Measurements from ENCODE around the gene TBC1D12.
"Not testable (repeated sequence)": the region's sequence is repeated elsewhere in the genome, so short reads cannot be mapped to it uniquely, and the experiment has no call there.

Gene TBC1D12

DNA sequence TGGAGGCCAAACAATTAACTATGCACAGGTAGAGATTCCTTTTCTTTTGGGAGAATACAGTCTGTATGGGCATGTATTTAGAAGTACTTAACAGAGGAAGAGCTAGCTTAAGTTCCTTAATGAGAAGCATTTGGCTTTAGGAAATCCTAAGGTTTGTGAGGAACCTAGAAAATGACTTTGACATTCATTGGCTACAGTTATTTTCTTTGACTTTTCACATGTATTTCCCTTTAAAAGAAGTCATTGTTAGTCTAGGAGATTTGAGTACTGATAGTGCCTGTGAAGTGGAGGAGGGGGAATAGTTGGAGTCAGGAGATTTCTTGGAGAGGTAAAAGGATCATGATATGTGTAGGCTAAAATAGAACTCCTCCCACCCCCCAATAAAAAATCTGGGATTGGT, 146.9 kb downstream of the TBC1D12 start:
- H3K36me3 ChIP-seq (ENCODE audit: low read length): peaks cover 33% of the 10 kb centered on the region
- H3F3A ChIP-seq (ENCODE audit: insufficient read depth): no peaks in the 10 kb centered on the region
- H3K79me2 ChIP-seq (ENCODE audit: insufficient read depth, low read length): peaks cover 83% of the 10 kb centered on the region
- no peak overlapping the region for H3K9ac ChIP-seq (ENCODE audit: low read length)
- H3K4me2 ChIP-seq (ENCODE audit: low read depth, low read length, poor library complexity, severe bottlenecking): no peak overlapping the region
- H2AFZ ChIP-seq (ENCODE audit: low read depth, low read length, severe bottlenecking): no peak overlapping the region
- H3K27ac ChIP-seq (ENCODE audit: low read depth, low read length): no peak overlapping the region
- H3K9me2 ChIP-seq (replicated peaks; ENCODE audit: insufficient read depth, low read length): no peaks in the 10 kb centered on the region
- H3K4me3 ChIP-seq (ENCODE audit: insufficient read depth, low read length, poor library complexity, severe bottlenecking): no peak overlapping the region
- H4K20me1 ChIP-seq (ENCODE audit: low read depth, low read length): peaks cover 28% of the 10 kb centered on the region
- no peaks in the 10 kb centered on the region for H3K27me3 ChIP-seq (ENCODE audit: low read length)
- H3K9me3 ChIP-seq (ENCODE audit: insufficient read depth, low read length): no peaks in the 10 kb centered on the region
- TF ChIP-seq EZH2phosphoT487 (conservative IDR thresholded peaks at IDR 0.05; ENCODE audit: low read length): no peak
- TF ChIP-seq, protein P1, sequence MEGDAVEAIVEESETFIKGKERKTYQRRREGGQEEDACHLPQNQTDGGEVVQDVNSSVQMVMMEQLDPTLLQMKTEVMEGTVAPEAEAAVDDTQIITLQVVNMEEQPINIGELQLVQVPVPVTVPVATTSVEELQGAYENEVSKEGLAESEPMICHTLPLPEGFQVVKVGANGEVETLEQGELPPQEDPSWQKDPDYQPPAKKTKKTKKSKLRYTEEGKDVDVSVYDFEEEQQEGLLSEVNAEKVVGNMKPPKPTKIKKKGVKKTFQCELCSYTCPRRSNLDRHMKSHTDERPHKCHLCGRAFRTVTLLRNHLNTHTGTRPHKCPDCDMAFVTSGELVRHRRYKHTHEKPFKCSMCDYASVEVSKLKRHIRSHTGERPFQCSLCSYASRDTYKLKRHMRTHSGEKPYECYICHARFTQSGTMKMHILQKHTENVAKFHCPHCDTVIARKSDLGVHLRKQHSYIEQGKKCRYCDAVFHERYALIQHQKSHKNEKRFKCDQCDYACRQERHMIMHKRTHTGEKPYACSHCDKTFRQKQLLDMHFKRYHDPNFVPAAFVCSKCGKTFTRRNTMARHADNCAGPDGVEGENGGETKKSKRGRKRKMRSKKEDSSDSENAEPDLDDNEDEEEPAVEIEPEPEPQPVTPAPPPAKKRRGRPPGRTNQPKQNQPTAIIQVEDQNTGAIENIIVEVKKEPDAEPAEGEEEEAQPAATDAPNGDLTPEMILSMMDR (IDR thresholded peaks at IDR 0.05; ENCODE audit: insufficient read depth, low read length, poor library complexity, severe bottlenecking): no peak

GRCh38 chr10:94567714-94568307, 165.5 kb downstream of the TBC1D12 start:
- H3K27ac ChIP-seq (ENCODE audit: low read depth, low read length); H3K9ac ChIP-seq (ENCODE audit: low read length); H3K9me2 ChIP-seq (replicated peaks; ENCODE audit: insufficient read depth, low read length); H3K79me2 ChIP-seq (ENCODE audit: insufficient read depth, low read length); H3K9me3 ChIP-seq (ENCODE audit: insufficient read depth, low read length); H2AFZ ChIP-seq (ENCODE audit: low read depth, low read length, severe bottlenecking); H3F3A ChIP-seq (ENCODE audit: insufficient read depth); H3K27me3 ChIP-seq (ENCODE audit: low read length); H4K20me1 ChIP-seq (ENCODE audit: low read depth, low read length); H3K4me2 ChIP-seq (ENCODE audit: low read depth, low read length, poor library complexity, severe bottlenecking); H3K4me3 ChIP-seq (ENCODE audit: insufficient read depth, low read length, poor library complexity, severe bottlenecking): not testable (repeated sequence)
- peaks cover 42% of the 10 kb centered on the region; the same call in 1 of the 2 replicates for H3K36me3 ChIP-seq (ENCODE audit: low read length)

DNA sequence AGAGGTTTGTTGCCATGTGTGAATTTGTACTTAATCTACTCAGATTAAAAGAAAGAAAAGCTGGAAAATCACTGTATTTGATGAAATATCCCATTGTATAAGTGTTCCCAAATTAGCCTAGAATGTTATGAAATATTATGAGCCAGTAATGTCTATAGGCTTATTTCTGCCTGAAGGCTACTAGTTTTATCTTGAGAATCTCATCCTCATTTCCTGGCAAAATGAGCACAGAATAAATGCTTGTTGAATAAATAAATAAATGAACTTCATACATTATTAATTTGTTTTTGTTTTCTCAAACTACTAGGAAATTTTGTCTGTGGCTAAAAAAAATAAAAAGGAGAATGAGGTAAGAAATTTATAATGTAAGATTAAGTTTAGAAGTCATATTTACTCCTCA, 168.7 kb downstream of the TBC1D12 start:
- Histone ChIP-seq H4K20me1 (ENCODE audit: low read depth, low read length) (peaks cover 7% of the 10 kb centered on the region; the same call in 1 of the 2 replicates), H3K36me3 (ENCODE audit: low read length) (peaks cover 46% of the 10 kb centered on the region), H3K9me2 (replicated peaks; ENCODE audit: insufficient read depth, low read length) (no peaks in the 10 kb centered on the region), H3K4me3 (ENCODE audit: insufficient read depth, low read length, poor library complexity, severe bottlenecking) (no peak overlapping the region), H3K9ac (ENCODE audit: low read length) (no peak overlapping the region), H3K79me2 (ENCODE audit: insufficient read depth, low read length) (no peaks in the 10 kb centered on the region), H3K9me3 (ENCODE audit: insufficient read depth, low read length) (no peaks in the 10 kb centered on the region), H3K27ac (ENCODE audit: low read depth, low read length) (no peak overlapping the region), H3F3A (ENCODE audit: insufficient read depth) (no peaks in the 10 kb centered on the region), H3K27me3 (ENCODE audit: low read length) (no peaks in the 10 kb centered on the region), H2AFZ (ENCODE audit: low read depth, low read length, severe bottlenecking) (no peak overlapping the region), H3K4me2 (ENCODE audit: low read depth, low read length, poor library complexity, severe bottlenecking) (no peak overlapping the region)
- no peak for TF ChIP-seq EZH2phosphoT487 (conservative IDR thresholded peaks at IDR 0.05; ENCODE audit: low read length)
- TF ChIP-seq, protein P1 (IDR thresholded peaks at IDR 0.05; ENCODE audit: insufficient read depth, low read length, poor library complexity, severe bottlenecking): no peak

DNA sequence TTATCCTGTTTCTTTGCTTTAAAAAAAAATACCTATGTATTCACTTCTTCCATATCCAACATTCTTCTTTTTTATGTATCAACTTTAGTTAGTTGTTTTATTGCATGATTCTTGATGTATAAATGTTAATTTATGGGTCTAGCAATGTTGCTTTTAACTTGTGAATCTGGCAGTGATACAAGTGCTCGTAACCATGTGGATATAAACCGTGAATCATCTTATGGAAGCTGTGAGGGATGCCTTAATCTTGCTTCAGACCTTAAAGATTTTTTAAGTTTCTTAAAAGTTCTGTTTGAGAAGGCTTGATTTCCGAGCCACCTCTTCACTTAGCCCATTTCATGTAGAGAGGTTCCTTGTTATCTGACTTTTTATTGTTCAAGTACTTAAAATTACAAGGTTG, 169.2 kb downstream of the TBC1D12 start:
- Histone ChIP-seq H3F3A (ENCODE audit: insufficient read depth) (0 out of 2 replicates have a peak, but pooled peaks cover under 1% of the 10 kb centered on the region), H3K9ac (ENCODE audit: low read length) (no peak overlapping the region), H3K27me3 (ENCODE audit: low read length) (no peaks in the 10 kb centered on the region), H3K9me3 (ENCODE audit: insufficient read depth, low read length) (no peaks in the 10 kb centered on the region), H3K36me3 (ENCODE audit: low read length) (peaks cover 45% of the 10 kb centered on the region), H3K79me2 (ENCODE audit: insufficient read depth, low read length) (no peaks in the 10 kb centered on the region), H2AFZ (ENCODE audit: low read depth, low read length, severe bottlenecking) (no peak overlapping the region), H3K9me2 (replicated peaks; ENCODE audit: insufficient read depth, low read length) (no peaks in the 10 kb centered on the region), H3K27ac (ENCODE audit: low read depth, low read length) (no peak overlapping the region), H3K4me2 (ENCODE audit: low read depth, low read length, poor library complexity, severe bottlenecking) (no peak overlapping the region), H3K4me3 (ENCODE audit: insufficient read depth, low read length, poor library complexity, severe bottlenecking) (no peak overlapping the region), H4K20me1 (ENCODE audit: low read depth, low read length) (peaks cover 7% of the 10 kb centered on the region; the same call in 1 of the 2 replicates)
- TF ChIP-seq EZH2phosphoT487 (conservative IDR thresholded peaks at IDR 0.05; ENCODE audit: low read length): no peak
- TF ChIP-seq, protein P1 (IDR thresholded peaks at IDR 0.05; ENCODE audit: insufficient read depth, low read length, poor library complexity, severe bottlenecking): no peak

Measured in SU-DHL-6 (cell line).